ENCODE data around the gene ROR1. TPM values are rescaled to one million over a fixed set of nuclear protein-coding genes. Genes with fewer than 3 reads are reported as not detected.

The ROR1 gene
- total RNA-seq, 2 donors from 2014 or later: 12.9 to 40.8 TPM

DNA sequence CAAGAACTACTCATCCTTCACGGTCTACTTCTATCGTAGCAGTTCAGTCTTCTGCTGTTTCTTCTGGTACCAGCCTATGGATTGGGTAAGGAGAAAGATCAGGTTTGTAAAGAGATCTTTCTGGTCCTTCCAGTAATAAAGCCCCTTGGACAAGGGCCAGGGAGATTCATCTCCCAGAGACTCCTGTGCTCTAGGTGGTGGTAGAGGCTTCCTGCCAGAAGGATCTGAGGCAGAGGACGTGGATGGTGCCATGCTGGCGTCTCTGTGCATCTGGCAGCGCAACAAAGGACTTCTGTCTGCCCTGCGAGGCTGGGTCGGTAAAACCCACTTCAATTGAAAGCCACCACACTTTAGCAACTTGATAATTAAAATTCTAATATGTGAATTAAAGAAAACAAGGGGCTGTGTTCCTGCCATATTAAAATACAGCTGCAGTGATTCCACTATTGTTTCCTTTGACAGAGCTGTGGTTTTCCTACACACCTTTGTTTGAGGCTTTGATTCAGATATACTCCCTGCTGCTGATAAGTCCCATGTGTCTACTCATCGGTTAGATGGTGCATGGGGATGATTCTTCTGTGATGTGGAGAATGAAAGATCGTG, 73.6 kb downstream of the ROR1 start:
- Histone ChIP-seq H3K27me3 (no peaks in the 10 kb centered on the region), H3K4me1 (no peaks in the 10 kb centered on the region)
- TF ChIP-seq, protein P1, sequence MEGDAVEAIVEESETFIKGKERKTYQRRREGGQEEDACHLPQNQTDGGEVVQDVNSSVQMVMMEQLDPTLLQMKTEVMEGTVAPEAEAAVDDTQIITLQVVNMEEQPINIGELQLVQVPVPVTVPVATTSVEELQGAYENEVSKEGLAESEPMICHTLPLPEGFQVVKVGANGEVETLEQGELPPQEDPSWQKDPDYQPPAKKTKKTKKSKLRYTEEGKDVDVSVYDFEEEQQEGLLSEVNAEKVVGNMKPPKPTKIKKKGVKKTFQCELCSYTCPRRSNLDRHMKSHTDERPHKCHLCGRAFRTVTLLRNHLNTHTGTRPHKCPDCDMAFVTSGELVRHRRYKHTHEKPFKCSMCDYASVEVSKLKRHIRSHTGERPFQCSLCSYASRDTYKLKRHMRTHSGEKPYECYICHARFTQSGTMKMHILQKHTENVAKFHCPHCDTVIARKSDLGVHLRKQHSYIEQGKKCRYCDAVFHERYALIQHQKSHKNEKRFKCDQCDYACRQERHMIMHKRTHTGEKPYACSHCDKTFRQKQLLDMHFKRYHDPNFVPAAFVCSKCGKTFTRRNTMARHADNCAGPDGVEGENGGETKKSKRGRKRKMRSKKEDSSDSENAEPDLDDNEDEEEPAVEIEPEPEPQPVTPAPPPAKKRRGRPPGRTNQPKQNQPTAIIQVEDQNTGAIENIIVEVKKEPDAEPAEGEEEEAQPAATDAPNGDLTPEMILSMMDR (IDR thresholded peaks at IDR 0.05): no peak

DNA sequence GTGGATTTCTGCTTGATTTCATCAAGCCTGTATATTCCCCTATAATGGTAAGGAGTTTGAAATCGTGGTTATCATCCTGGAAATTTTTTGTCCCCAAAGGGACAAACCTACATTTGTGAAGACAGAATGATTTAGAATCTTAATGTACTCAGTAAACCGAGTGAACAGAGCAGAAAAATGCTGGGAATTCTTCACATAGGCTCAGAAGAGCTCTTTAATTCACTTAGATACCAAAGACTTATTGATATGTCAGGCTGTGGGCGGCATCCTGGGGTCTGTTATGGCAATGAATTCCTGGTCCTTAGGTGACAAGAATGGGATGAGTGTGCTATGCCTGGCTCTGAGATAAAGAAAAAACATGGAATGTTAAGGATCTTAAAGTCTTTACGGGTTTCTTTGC, 74.9 kb downstream of the ROR1 start:
- H3K27ac ChIP-seq: no peak overlapping the region
- H3K27me3 ChIP-seq: no peaks in the 10 kb centered on the region

More for the DNA sequence above, 73.6 kb downstream of the ROR1 start:
- no peak for DNase-seq (ENCODE audit: low spot score)
- no peak overlapping the region for H3K4me3 ChIP-seq
- H3K36me3 ChIP-seq: no peaks in the 10 kb centered on the region
- no peaks in the 10 kb centered on the region for H3K9me3 ChIP-seq
- H3K27ac ChIP-seq: no peak overlapping the region

DNA sequence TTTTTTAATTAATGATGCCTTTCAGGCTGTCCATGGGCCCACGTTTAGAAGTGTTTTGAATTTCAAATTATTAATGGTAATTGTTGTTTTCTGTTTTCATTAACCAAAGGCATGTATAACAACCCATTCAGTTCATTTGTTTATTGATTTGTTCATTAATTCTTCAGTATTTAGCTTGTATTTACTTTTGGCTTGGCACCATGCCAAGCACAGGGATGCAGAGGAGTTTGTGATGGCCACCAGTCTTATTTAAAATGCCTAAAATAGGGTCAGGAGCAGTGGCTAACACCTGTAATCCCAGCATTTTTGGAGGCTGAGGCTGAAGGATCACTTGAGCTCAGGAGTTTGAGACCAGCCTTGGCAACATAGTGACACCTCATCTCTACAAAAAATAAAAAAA, 75.3 kb downstream of the ROR1 start:
- no peak for DNase-seq (ENCODE audit: low spot score)
- Histone ChIP-seq H3K4me1 (no peaks in the 10 kb centered on the region), H3K4me3 (no peak overlapping the region), H3K27ac (no peak overlapping the region), H3K27me3 (no peaks in the 10 kb centered on the region), H3K36me3 (no peaks in the 10 kb centered on the region), H3K9me3 (no peaks in the 10 kb centered on the region)
- TF ChIP-seq, protein P1 (IDR thresholded peaks at IDR 0.05): no peak

More for the DNA sequence above, 74.9 kb downstream of the ROR1 start:
- H3K9me3 ChIP-seq: no peaks in the 10 kb centered on the region
- TF ChIP-seq, protein P1 (IDR thresholded peaks at IDR 0.05): no peak
- no peak for DNase-seq (ENCODE audit: low spot score)
- no peak overlapping the region for H3K4me3 ChIP-seq
- no peaks in the 10 kb centered on the region for H3K36me3 ChIP-seq
- H3K4me1 ChIP-seq: no peaks in the 10 kb centered on the region

DNA sequence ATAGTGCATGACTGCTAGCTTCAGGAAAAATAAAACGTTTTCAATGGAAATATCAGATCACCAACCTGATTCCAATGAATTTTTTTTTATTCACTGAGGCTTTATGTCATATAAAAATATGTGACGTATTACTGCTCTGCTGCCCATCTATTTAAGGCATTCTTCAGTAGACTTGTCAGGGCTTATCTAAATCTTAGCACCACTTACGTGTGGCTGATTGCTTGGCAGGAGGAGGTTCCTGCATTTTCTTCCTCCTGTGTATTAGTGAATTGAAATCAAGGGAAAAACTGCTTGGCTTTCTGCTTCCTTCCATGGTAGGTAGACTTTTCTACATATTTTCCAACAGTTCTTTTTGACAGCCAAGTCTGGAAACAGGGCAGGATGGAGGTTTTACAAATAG, 80.3 kb downstream of the ROR1 start:
- Histone ChIP-seq H3K4me3 (no peak overlapping the region), H3K27me3 (no peaks in the 10 kb centered on the region), H3K9me3 (no peaks in the 10 kb centered on the region), H3K27ac (peak overlapping the region in 1 of 2 donors; percentile 55), H3K4me1 (peaks cover 0 to 8% of the 10 kb centered on the region in 2 donors), H3K36me3 (no peaks in the 10 kb centered on the region)
- TF ChIP-seq, protein P1 (IDR thresholded peaks at IDR 0.05): no peak
- DNase-seq (ENCODE audit: low spot score): no peak

DNA sequence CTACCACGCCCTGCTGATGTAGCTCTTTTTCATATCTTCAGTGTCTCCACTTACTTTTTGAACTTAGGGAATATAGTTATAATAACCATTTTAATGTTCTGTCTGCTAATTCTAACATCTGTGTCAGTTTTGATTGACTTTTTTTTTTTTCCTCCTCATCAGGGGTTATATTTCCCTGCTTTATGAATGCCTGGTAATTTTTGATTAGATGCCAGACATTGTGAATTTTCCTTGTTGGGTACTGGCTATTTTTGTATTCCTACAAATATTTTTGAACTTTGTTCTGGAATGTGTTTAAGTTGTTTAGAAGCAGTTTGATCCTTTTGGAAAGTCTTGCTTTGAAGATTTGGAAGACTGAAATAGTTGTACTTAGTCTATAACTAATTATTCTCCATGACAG, 82.1 kb downstream of the ROR1 start:
- Histone ChIP-seq H3K4me1 (peaks cover 0 to 16% of the 10 kb centered on the region in 2 donors), H3K36me3 (no peaks in the 10 kb centered on the region), H3K27ac (no peak overlapping the region), H3K4me3 (no peak overlapping the region), H3K27me3 (no peaks in the 10 kb centered on the region), H3K9me3 (no peaks in the 10 kb centered on the region)
- TF ChIP-seq, protein P1 (IDR thresholded peaks at IDR 0.05): no peak
- no peak for DNase-seq (ENCODE audit: low spot score)

DNA sequence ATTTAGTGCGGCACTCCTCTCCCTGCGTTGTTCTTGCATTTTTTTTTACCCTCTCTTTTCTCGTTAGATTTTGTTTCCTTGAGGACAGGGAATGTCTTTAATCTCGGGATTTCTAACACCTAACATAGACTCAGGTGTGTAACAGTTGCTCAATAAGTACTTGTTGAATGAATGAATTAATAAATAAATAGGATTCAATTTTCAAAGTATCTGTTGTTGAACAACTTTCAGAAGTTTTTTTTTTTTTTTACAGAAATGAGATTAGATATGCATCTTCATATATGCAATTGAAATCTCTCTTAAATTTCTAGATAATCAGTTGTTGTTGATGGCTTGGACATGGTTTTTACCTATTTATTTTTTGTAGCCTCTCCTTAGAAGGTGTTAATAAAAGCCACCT, 83.1 kb downstream of the ROR1 start:
- H3K36me3 ChIP-seq: no peaks in the 10 kb centered on the region
- H3K4me3 ChIP-seq: no peak overlapping the region
- no peaks in the 10 kb centered on the region for H3K9me3 ChIP-seq
- no peaks in the 10 kb centered on the region for H3K27me3 ChIP-seq
- peaks cover 0 to 16% of the 10 kb centered on the region in 2 donors for H3K4me1 ChIP-seq
- TF ChIP-seq, protein P1 (IDR thresholded peaks at IDR 0.05): no peak
- DNase-seq (ENCODE audit: low spot score): no peak
- H3K27ac ChIP-seq: no peak overlapping the region

Data from right atrium auricular region (tissue), 2 donors.